ENCODE measurements around the gene APC. TPM values are rescaled to one million over a fixed set of nuclear protein-coding genes. Genes with fewer than 3 reads are reported as not detected.

The APC gene
- total RNA-seq, 1 experiment from 2014 or later: 24.0 TPM

GRCh38 chr5:112689155-112689909, 48.4 kb upstream of the APC start:
- no peak overlapping the region for H3K4me3 ChIP-seq (replicated peaks in 1 of 2; ENCODE audit: low read depth in 1 of 2, low read length in 2 of 2)
- ChIA-PET CTCF (no interaction called here), RAD21 (ENCODE audit: low non-redundant PET in 1 of 2, low total read pairs in 2 of 2, uncharacterized antibody in 2 of 2, unreplicated experiment in 2 of 2) (no interaction called here), POLR2A (no interaction called here)
- H3K9me2 ChIP-seq (ENCODE audit: insufficient read depth): no peaks in the 10 kb centered on the region
- intact Hi-C loops (cut with micrococcal nuclease): no loop called here
- no TSS peak for BruUV-seq (replicated peaks)
- DNase-seq (ENCODE audit: low read depth, low spot score) (no peak), ATAC-seq (no peak)
- TF ChIP-seq JUND (IDR thresholded peaks at IDR 0.05): no peak
- TF ChIP-seq, protein P1, sequence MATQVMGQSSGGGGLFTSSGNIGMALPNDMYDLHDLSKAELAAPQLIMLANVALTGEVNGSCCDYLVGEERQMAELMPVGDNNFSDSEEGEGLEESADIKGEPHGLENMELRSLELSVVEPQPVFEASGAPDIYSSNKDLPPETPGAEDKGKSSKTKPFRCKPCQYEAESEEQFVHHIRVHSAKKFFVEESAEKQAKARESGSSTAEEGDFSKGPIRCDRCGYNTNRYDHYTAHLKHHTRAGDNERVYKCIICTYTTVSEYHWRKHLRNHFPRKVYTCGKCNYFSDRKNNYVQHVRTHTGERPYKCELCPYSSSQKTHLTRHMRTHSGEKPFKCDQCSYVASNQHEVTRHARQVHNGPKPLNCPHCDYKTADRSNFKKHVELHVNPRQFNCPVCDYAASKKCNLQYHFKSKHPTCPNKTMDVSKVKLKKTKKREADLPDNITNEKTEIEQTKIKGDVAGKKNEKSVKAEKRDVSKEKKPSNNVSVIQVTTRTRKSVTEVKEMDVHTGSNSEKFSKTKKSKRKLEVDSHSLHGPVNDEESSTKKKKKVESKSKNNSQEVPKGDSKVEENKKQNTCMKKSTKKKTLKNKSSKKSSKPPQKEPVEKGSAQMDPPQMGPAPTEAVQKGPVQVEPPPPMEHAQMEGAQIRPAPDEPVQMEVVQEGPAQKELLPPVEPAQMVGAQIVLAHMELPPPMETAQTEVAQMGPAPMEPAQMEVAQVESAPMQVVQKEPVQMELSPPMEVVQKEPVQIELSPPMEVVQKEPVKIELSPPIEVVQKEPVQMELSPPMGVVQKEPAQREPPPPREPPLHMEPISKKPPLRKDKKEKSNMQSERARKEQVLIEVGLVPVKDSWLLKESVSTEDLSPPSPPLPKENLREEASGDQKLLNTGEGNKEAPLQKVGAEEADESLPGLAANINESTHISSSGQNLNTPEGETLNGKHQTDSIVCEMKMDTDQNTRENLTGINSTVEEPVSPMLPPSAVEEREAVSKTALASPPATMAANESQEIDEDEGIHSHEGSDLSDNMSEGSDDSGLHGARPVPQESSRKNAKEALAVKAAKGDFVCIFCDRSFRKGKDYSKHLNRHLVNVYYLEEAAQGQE (IDR thresholded peaks at IDR 0.05; ENCODE audit: low read depth): no peak
- no peak for TF ChIP-seq SP1 (IDR thresholded peaks at IDR 0.05; ENCODE audit: low read depth)
- no peak for TF ChIP-seq YY1 (IDR thresholded peaks at IDR 0.05; ENCODE audit: extremely low read depth, insufficient replicate concordance, low read depth, low read length)
- TF ChIP-seq EGR1 (IDR thresholded peaks at IDR 0.05; ENCODE audit: low read depth): no peak
- TF ChIP-seq FOSL1 (IDR thresholded peaks at IDR 0.05; ENCODE audit: low read depth): no peak
- TF ChIP-seq CBX3 (IDR thresholded peaks at IDR 0.05; ENCODE audit: low read depth): no peak
- no peak for TF ChIP-seq EZH2phosphoT487 (IDR thresholded peaks at IDR 0.05; ENCODE audit: borderline replicate concordance)
- TF ChIP-seq, protein P2, sequence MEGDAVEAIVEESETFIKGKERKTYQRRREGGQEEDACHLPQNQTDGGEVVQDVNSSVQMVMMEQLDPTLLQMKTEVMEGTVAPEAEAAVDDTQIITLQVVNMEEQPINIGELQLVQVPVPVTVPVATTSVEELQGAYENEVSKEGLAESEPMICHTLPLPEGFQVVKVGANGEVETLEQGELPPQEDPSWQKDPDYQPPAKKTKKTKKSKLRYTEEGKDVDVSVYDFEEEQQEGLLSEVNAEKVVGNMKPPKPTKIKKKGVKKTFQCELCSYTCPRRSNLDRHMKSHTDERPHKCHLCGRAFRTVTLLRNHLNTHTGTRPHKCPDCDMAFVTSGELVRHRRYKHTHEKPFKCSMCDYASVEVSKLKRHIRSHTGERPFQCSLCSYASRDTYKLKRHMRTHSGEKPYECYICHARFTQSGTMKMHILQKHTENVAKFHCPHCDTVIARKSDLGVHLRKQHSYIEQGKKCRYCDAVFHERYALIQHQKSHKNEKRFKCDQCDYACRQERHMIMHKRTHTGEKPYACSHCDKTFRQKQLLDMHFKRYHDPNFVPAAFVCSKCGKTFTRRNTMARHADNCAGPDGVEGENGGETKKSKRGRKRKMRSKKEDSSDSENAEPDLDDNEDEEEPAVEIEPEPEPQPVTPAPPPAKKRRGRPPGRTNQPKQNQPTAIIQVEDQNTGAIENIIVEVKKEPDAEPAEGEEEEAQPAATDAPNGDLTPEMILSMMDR (IDR thresholded peaks at IDR 0.05 in 2 of 3, conservative IDR thresholded peaks at IDR 0.05 in 1 of 3; ENCODE audit: borderline replicate concordance in 1 of 3, insufficient read depth in 1 of 3, low read depth in 2 of 3, low read length in 2 of 3): no peak
- TF ChIP-seq SRF (IDR thresholded peaks at IDR 0.05; ENCODE audit: low read depth): no peak
- no peak for TF ChIP-seq ELF1 (IDR thresholded peaks at IDR 0.05; ENCODE audit: borderline replicate concordance, low read depth)
- no peak for TF ChIP-seq ATF3 (IDR thresholded peaks at IDR 0.05)
- no peak for TF ChIP-seq POLR2AphosphoS5 (IDR thresholded peaks at IDR 0.05; ENCODE audit: low read depth, low read length)
- TF ChIP-seq ZFX (IDR thresholded peaks at IDR 0.05): no peak
- TF ChIP-seq SIN3A (IDR thresholded peaks at IDR 0.05; ENCODE audit: low read depth): no peak
- TF ChIP-seq CEBPB (IDR thresholded peaks at IDR 0.05; ENCODE audit: low read depth): no peak
- H2AFZ ChIP-seq (ENCODE audit: low read depth, low read length, poor library complexity, severe bottlenecking): no peak overlapping the region
- H3K4me1 ChIP-seq (ENCODE audit: control insufficient read depth in 1 of 2, insufficient read depth in 2 of 2, low read length in 2 of 2): no peaks in the 10 kb centered on the region
- no peaks in the 10 kb centered on the region for H3K79me2 ChIP-seq (ENCODE audit: insufficient read depth, low read length)
- H3K9ac ChIP-seq (ENCODE audit: low read length): no peak overlapping the region
- no peak overlapping the region for H3K4me2 ChIP-seq (ENCODE audit: low read length)
- H3K27ac ChIP-seq (ENCODE audit: low read depth, low read length): no peak overlapping the region
- H3K27me3 ChIP-seq (ENCODE audit: insufficient read depth, low read length): no peaks in the 10 kb centered on the region
- no peaks in the 10 kb centered on the region for H3K9me3 ChIP-seq (ENCODE audit: control insufficient read depth in 1 of 2, insufficient read depth in 1 of 2, low read depth in 1 of 2, low read length in 2 of 2)
- H3K36me3 ChIP-seq (ENCODE audit: control insufficient read depth in 1 of 2, insufficient read depth in 2 of 2, low read length in 2 of 2): no peaks in the 10 kb centered on the region
- no peaks in the 10 kb centered on the region for H4K20me1 ChIP-seq (ENCODE audit: insufficient read depth)
